Amniotic stem cell (primary cell): ENCODE measurements around the gene HAVCR2.
"Not testable (repeated sequence)": the region's sequence is repeated elsewhere in the genome, so short reads cannot be mapped to it uniquely, and the experiment has no call there.

Experiments used
- DNase-seq: peaks from one replicate; lab custom pipeline; 2025; lab: John Stamatoyannopoulos, UW

The HAVCR2 gene

DNA sequence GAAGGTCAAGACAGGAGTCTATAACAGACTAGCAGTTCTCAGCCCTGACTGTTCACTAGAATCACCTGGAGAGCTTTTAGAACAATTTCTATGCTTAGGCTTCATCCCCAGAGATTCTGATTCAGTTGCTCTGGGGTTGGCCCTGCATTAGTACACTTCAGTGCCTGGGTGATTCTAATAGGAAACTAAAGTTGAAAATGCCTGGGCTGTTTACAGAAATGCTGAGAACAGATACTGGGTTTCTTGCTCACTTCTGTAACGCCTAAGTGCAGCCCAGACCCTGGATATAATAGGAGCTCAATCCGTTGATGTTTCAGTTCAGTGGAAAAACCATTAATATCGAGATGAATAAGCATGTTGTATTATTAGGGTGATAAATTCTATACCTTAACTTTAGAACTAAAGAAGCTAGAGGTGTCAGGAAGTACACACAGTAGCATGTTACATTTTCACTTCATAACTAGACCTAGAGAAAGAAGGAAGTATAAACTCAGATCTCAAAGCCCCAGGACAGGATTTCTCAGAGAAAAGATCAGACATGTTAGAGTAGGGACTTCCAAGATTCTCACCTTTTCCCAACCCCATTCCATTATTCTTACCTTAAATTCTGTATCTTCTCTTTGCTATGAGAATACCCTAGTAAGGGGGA lies 20.4 kb downstream of the HAVCR2 start:
- DNase-seq = no peak

DNA sequence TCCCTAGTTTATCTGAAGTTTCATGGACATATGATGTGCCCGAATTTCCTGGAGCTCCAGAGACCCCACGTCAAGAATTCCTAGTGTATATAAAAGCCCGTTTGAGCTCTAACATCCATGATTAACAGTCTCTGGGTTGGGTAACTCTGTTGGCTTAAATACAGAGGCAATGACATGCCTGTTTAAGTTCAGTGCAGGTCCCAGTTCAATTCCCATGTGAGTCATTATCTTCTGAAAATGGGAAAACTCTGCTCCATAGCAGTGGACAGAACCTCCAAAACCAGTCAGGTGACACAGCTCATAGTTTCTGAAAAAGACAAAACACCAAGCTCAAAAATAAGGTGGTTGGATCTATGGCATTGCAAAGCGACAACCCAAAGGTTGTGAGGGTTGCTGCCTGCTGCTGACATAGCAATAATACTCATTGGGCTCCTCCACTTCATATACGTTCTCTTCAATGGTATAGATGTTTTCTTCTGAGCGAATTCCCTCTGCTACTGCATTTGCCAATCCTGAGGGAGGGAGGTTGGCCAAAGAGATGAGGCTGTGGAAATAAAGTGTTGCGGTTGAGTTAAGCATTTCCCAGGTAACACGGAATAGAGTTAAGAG lies 22.0 kb downstream of the HAVCR2 start:
- DNase-seq = no peak

DNA sequence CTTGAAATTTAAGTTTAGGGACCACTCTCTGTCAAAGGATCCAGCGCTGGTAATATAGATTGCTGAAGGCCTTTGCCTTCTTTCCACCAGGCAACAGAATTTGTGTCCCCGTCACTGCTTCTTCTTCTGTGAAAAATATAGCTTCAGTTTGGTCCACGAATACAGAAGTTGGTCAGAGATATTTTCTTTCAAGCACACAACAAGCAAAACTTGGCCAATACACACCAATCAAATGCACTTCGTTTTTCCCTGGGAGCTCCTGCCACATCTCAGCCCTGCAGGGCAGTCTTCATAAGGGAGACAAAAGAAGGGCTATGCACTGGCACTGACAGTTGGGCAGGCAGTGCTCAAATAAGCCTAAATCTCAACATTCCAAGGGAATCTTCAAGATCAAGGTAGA lies 22.9 kb downstream of the HAVCR2 start:
- no peak for DNase-seq

DNA sequence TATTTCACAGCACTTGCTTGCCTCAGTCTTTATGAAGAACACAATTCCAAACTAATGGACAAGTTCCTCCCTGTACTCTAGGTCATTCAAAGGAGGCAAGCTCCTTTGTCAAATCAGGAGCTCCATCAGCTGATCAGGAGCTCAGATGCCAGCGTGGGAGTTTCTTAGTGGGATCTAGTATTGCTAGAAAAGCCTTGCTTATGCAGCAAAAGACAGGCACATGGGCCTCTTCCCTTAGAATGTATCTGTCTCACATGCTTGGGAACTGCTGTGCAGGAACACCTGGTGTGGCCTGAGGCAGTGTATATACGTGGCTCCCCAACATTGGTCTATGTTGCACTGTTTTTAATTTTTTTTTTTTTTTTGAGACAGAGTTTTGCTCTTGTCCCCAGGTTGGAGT lies 28.6 kb downstream of the HAVCR2 start:
- no peak for DNase-seq

DNA sequence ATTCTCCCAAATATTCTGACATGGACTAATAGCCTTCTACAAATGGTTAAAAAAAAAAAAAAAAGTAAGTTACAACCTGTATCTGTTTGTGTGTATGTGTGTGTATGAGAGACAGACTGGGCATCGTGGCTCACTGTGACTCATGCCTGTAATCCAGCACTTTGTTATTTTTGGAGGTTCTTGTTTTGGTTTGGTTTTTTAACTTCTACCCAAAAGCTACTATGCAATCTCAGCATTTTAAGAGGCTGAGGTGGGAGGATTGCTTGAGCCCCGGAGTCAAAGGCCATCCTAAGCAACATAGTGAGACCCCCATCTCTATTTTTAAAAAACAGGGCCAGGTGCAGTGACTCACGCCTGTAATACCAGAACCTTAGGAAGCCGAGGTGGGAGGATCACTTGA lies 32.3 kb downstream of the HAVCR2 start:
- peak; percentile 7 for DNase-seq

DNA sequence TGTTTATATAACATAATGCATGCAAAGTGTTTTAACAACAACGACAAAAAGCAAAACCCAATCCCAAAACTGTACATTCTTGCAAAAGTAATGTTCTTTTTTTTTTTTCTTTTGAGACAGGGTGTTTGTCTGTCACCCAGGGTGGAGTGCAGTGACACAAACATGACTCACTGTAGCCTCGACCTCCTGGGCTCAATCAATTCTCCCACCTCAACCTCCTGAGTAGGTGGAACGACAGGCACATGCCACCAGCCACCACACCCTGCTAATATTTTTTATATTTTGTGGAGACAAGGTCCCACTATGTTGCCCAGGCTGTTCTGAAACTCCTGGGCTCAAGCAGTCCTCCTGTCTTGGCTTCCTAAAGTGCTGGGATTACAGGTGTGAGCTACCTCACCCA lies 36.3 kb downstream of the HAVCR2 start:
- DNase-seq = no peak

DNA sequence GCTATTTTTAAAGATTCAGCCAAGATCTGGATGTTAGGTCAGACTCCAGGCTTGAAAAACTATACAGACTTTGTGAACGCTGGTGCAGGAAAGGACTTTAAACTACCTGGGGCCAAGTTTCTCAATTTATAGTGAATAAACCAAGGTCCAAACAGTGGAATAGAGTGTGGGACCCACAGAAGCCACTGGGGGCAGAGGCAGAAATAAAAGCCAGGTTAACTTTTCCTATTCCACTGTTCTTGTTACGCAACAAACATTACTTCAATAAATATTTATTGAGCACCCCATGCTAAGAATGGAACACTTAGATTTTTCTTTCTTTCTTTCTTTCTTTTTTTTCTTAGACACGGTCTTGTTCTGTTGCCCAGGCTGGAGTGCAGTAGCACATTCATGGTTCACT lies 38.9 kb downstream of the HAVCR2 start:
- no peak for DNase-seq

DNA sequence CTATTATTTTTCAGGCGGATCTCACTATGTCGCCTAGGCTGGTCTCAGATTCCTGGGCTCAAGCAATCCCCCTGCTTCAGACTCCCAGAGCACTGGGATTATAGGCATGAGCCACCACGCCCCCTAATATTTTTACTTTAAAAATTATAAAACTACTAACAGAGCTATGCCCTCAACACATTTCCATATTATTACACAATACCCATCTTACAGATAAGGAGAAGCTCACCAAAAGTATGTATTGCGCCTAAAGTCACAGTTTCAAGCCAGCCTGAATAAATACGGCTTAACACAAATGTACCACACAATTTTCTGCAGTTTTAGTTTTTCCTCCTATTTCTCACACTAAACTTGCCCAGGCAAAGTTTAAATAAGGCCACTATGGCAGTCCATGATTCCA lies 40.1 kb downstream of the HAVCR2 start:
- no peak for DNase-seq

DNA sequence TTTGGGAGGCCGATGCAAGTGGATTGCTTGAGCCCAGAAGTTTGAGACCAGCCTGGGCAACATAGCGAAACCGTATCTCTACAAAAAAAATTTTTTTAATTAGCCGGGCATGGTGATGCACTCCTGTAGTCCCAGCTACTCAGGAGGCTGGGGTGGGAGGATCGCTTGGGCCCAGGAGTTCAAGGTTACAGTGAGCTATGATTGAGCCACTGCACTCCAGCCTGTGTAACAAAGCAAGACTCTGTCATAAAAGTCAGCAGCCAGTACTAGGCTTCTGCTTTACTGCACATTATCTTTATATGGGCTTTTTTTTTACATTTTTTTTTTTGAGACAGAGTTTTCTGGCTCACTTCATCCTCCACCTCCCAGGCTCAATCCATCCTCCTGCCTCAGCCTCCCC lies 40.5 kb downstream of the HAVCR2 start:
- DNase-seq = no peak

DNA sequence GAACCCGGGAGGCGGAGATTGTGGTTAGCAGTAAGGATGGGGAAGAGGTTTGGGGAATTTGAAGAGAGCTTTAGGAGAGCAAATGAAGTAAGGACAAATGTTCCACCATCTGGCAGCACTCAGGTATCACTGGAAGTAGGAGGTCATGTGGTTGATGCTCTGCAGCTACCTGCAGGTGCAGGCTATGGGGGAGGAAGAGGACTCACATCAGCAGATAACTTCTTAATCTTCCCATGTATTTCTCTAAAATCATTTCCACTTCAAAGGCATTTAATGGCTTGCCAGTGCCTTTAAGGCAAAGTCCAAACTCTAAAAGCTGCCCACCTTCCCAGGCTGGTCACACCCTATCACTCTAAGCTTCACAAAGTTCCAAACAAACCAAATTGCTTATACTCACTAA lies 41.8 kb downstream of the HAVCR2 start:
- DNase-seq = no peak

DNA sequence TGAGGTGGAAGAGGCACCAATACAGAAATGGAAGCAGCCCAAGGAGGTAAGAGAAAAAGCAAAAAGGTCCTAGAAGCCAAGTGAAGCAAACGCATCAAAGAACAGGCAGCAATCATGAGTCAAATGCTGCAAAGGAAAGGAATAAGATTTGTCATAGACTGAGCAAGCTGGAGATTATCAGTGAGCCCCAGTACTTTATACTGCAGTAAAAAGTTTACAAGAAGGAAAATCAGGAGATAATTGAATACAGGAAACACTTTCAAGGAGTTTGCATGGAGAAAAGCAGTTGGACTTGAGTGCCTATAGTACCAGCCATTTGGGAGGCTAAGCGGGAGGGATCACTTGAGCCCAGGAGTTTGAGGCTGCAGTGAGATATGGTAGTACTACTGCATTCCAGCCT lies 42.8 kb downstream of the HAVCR2 start:
- no peak for DNase-seq

DNA sequence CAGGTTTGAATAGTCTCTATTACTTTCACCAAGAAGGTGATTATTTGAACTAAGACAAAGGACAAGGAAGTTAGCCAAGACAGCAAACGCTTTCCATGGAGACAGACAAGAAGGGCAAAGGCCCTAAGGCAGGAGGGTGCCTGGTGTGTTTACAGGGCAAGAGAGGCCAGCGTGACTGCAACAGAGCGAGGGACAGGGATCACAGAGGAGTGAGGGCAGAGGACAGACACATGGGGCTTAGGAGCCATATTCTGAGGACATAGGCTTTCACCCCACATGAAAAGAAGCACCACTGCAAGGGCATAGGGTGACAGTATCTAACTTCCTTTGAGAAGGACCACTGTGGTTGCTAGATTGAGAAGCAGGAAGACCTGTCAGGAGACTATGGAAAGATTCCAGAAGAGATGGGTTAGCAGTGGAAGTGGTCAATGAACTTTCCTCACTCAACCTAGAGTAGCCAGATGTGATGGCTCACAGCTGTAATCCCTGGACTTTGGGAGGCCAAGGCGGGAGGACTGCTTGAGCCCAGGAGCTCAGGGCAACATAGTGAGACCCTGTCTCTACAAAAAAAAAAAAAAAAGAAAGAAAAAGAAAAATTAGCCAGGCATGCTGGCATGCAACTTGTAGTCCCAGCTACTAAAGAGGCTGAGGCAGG lies 44.9 kb downstream of the HAVCR2 start:
- no peak for DNase-seq

DNA sequence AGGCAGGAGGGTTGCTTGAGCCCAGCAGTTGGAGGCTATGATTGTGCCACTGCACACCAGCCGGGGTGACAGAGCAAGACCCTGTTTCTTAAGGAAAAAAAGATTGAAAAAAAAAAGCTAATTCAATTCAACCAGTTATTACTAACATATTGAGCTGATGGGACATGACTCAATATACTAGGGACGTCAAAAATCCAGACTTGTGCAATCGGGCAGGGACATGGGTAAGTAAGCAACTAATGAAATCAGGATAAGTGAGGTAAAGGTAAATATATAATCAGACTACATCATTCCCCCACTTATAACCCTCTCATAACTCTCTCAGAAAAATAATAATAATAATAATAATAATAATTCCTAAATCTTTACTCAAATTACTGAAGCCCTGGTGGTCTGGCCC lies 49.0 kb downstream of the HAVCR2 start:
- DNase-seq = no peak

DNA sequence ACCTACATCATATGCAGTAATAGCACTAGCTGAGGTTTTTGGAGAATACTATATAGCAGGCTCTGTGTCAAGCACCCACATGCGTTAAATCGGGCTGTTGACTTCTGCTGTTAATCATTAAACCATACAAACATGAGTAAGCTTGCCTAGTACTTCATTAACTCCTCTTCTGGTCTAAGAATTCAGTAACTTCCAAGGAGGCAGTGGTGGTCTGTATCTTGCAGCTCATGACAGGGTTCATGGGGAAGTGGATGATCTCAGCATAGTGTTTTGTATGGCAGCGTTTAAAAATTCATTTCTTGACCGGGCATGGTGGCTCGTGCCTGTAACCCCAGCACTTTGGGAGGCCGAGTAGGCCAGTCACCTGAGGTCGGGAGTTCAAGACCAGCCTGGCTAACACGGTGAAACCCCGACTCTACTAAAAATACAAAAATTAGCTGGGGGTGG lies 49.7 kb downstream of the HAVCR2 start, which contains the start of gene HAVCR1:
HAVCR1 (minus strand) TSS at position 24 of the 447 bp plus-strand sequence. CDS start 1,173 bp downstream, outside the sequence.
- DNase-seq = no peak

DNA sequence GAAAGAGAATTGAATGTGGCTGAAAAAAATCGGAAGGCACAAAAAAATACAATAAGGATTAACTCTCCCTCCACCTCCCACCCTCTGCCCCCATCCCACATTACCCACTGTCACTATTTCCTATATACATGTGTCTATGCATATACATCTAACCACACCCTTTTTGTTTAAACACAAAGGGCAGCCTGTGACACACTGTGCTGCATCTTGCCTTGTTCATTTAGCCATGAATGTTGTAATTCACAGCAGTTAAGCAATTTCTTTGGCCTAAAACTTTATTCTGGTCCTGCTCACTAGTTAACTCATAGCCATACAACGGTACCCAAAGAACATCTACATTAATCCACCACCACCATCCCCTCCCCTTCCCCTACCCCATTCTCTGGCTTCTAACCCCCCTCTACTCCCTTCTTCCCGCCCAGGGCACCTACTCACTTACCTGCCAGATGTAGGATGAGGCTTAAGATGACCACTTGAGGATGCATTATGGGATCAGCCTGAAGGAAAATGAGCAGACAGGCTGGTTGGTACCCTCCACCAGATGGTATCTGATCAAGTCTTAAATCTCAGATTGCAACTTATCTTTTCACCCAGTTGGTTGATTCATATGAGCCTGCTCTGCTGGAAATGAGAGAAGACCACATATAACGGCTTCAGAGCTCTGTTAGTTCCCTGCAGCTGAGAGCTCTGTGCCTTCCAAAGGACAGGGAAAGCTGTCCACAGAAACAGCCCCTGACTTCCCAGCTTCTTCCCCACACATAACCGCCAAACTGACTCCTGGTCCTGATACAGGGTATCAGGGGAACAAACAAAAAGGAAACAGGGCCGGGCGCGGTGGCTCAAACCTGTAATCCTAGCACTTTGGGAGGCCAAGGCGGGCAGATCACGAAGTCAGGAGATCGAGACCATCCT lies 51.1 kb downstream of the HAVCR2 start:
- no peak for DNase-seq

DNA sequence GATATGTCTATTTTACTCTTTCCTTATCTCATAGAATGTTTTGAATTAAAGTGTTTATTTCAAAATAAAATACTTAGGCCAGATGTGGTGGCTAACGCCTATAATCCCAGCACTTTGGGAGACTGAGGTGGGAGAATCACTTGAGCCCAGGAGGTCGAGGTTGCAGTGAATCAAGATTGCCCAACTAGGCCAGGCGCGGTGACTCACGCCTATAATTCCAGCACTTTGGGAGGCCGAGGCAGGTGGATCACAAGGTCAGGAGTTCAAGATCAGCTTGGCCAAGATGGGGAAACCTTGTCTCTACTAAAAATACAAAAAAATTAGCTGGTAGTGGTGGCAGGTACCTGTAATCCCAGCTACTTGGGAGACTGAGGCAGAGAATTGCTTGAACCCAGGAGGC lies 52.0 kb downstream of the HAVCR2 start:
- not testable (repeated sequence) for DNase-seq

DNA sequence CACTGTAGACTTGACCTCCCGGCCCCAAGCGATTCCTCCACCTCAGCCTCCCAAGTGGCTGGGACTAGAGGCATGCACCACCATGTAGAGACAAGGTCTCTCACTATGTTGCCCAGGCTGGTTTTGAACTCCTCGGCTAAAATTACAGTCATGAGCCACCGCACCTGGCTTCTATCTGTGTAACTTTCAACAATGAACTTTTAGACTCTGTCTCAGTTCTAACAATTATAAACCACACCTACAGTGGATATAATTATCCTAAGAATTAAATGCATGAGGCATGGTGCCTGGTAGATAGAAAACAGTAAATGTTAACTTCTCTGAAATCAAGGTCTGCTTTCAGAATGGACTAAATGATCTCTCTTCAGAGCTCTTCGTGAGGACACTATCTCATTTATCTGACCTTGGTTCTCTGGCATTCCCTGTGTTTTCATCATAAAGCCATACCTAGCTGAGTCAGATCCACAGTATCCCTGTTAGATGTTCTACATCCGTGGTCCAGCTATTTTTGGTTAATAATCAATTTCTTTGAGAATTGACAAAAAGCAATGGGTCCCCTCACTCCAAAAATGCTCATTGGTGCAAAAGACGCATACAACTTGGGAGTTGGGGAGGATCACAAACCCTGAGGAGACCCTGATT lies 57.1 kb downstream of the HAVCR2 start:
- DNase-seq = no peak

DNA sequence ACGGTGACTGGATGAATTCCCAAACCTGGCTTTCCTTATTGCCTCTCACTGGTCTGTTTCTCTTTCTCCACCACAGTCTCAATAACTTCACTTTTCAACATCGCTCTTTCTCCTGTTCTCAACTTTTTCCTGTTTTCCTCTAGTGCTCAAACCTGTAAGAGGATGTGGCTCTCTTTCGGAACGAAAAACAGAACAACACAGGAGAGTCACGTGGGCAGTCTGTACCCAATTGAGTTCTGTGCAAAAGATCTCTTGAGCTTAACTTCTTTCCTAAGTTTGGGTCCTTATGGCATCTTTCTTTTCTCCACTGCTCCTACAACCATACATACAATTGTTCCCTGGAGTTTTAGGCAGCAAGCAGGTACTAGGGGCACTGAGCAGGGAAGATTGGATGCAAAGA lies 58.8 kb downstream of the HAVCR2 start:
- DNase-seq = no peak

DNA sequence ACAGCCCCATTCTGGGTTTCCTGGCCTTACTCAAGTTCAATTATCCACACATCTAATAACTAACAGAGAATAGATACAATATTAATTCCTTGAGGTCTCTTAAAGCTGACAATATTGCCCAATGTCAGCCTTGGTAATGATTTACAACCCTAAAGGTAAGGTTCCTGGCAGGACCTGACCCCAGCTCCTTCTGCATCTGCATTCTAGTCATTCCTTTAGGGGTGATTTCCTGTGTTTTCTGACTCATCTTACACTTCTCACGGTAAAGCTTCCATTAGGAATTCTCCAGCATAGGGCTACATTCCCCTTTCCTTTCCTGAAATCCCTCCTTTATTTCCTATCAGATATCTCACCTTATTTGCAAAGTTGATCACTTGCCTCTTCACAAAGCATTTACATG lies 59.2 kb downstream of the HAVCR2 start:
- no peak for DNase-seq

DNA sequence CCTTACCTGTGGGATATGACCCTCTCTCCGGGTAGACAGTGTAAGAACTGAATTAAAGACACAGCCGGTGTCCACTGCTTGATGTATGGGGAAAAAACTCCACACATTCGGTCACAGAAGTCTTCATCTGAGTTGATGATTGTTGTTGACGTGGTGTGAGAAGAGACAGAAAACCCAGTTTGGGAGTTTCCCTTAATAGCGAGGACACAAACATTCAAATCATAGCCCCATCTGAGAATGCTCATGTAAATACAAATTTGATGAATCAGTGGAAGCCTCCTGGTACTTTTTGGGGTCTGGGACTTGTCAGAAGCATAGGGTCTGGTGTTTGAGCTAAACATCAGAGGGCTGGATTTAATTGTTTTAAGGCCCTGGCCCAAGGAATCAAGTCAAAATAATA lies 60.9 kb downstream of the HAVCR2 start:
- DNase-seq = no peak

DNA sequence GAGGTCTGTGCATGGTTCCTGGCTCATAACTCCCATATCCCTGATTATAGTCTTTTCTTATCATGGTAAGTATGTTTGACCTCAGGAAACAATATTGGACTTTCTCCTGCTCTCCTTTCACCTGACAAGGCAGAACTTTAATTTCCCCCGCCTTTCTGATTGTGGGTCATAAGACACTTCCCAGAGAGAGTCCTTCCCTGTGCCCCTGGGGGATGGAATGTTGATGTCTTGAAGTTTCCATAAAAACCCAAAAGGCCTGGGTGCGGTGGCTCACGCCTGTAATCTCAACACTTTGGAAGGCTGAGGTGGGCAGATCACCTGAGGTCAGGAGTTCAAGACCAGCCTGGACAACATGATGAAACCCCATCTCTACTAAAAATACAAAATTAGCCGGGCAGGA lies 61.8 kb downstream of the HAVCR2 start:
- DNase-seq = not testable (repeated sequence)

DNA sequence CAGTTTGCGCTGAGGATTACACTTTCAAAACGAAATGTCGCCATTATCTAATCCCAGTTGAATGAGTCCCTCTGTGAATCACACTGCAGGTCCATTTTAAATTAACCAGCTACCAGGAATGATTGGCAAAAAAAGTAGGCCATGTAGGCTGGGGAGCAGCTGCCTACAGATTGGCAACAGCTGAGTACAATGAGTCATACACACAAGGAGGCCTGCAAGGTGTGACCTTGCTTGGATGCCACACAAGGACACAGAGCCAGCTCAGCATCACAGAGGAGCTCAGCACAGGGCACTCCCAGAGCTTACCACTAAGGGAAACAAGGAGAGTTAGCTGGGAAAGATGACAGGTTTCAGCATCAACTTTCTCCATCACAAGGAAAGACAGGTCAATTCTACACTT lies 62.8 kb downstream of the HAVCR2 start:
- DNase-seq = no peak
